Activated CD4-positive, alpha-beta T cell treated with anti-CD3 and anti-CD28 coated beads for 24 hours (primary cell): ENCODE measurements around the gene MRPS27.

Experiments
- DNase-seq, 2 donors: peaks; one replicate each; pipeline ENCODE4 v3.0.0-alpha.2; 2020; ENCODE audit warnings: low read depth in 2 of 2

The MRPS27 gene

DNA sequence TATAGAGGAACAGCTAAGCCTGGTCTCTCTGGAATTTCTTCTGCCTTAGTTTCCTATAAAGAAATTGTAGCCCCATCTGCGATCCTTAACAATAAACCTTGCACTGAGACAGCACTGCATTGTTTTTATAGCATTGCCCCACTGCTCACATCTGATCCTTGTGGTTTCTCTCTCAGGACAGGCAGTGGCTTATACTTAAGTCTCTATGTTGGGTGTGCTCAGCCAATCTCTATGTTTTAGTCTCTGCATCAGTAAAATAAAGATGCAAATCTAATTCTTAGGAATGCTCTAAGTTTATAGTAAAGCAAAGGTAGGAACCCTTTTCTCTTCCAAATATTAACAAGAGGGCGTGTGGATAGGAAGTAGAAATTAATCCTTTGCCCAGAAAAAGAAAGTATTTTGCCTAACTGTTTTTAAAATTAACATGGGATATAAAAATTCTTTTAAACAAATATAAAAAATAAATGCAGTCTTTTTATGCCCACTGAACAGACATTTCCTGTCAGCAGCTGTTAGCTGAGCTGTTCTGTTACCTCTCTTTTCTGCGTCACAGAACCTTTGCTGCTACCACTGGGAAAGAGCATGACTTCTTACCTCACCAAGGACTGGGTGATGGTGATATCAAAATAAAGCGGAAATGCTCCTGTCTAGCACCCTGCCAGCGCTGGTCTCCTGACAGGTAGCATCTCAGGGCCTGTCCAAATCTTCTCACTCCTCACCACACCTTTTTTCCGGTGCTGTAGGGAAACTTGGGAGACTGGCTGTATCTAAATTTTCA lies 29.5 kb downstream of the MRPS27 start:
- no peak for DNase-seq

GRCh38 chr5:72288924-72289323 lies 31.1 kb downstream of the MRPS27 start:
- DNase-seq: no peak

GRCh38 chr5:72286798-72287197 lies 33.2 kb downstream of the MRPS27 start:
- no peak for DNase-seq

DNA sequence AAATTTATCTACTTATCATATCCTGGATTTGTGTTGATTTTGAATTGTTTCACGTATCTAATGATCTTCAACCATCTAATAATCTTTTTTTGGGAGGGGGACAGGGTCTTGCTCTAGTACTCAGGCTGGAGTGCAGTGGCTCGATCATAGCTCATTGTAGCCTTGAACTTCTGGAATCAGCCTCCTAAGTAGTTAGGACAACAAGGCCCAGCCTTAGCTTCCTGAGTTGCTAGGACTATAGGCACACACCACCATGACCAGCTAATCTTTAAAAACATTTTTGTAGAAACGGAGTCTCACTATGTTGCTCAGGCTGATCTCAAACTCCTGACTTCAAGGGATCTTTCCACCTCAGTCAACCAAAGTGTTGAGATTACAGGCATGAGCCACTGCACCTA lies 34.6 kb downstream of the MRPS27 start:
- DNase-seq: no peak

GRCh38 chr5:72284559-72285423 lies 35.2 kb downstream of the MRPS27 start:
- no peak for DNase-seq

DNA sequence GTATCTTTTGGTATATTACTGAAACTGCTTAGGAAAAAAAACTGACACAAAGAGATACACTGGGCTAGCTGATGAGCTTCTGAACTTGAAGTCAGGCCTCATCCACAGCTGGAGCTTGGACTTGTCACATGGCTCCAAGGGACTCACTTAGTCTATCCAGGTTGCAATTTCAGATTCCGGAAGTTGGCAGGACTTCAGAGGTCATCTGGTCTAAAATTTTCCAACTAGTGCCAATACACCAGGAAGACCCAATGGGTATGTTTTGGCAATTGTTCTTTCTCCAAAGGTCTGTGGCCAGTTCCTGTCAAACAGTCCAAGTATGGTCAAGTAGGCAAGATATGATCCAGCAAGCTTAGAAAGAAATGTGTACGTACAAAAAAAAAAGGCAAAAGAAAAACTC lies 36.7 kb downstream of the MRPS27 start:
- DNase-seq: no peak

- no peak for DNase-seq
Measured at GRCh38 chr5:72282878-72283277, 37.2 kb downstream of the MRPS27 start.

DNA sequence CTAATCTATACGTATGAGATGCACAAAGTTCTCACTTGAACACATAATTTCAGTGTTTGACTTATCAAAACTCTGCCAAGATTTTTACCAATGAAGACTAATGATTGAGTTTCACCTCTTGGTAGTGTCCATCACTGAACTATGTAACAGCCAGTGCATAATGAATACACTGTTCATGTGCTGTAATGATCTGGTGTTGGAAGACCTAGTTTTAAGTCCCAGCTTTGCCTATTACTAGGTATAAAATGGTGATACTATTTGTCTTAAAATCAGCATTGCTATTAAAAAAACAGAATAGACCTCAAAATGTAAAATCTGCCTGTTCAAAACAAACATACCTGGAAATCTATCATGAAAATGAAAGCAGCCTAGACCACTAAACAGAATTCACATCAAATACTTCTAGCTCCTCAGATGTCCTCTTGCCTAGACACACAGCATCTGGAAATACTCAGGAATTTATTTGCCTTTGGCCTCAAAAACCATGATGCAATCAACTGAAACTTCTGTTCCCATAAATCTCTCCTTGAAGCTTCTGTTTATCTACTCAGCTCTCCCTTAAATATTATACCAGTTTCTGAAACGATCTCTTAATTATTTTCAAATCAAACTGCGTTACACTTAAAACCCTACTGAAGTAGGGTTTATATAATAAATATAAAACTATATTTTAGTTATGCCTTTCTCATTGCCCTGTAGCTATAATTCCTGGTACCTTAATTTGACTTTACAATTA lies 38.1 kb downstream of the MRPS27 start:
- DNase-seq: no peak

DNA sequence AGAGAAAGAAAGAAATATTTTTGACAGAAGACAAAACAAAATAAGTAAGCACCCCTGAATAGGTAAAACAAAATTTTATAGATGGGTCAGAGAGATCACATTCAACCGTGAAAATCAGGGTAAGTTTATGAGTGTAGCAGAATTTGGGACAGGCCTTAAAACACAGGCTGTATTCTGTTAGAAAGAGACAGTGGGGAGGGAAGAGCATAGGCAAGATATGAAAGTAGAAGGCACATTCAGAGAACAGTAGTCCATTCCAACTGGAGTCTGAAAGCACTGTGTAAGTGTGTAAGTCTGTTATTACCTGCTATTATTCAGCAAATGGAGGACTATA lies 38.6 kb downstream of the MRPS27 start:
- DNase-seq: no peak

- DNase-seq: no peak
Measured at GRCh38 chr5:72280581-72281069, 39.4 kb downstream of the MRPS27 start.

- DNase-seq: no peak
Measured at GRCh38 chr5:72276219-72276752, 43.8 kb downstream of the MRPS27 start.

DNA sequence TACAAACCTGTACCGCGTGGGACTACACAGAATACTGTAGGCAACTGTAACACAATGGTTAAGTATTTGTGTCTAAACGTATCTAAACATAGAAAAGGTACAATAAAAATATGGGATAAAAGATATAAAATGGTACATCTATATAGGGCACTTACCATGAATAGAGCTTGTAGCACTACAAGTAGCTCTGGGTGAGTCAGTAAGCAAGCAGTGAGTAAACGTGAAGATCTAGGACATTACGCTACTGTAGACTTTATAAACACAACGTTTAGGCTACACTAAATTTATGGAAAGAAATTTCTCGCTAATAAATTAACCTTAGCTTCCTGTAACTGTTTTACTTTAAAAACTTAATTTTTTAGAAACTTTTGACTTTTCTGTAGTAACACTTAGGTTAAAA lies 46.5 kb downstream of the MRPS27 start:
- no peak for DNase-seq

GRCh38 chr5:72272398-72272797 lies 47.6 kb downstream of the MRPS27 start:
- DNase-seq: no peak

- no peak for DNase-seq
Measured at GRCh38 chr5:72271702-72272101, 48.3 kb downstream of the MRPS27 start.

- DNase-seq: no peak
Measured at GRCh38 chr5:72270037-72270436, 50.0 kb downstream of the MRPS27 start.

GRCh38 chr5:72269411-72269780 lies 50.6 kb downstream of the MRPS27 start:
- DNase-seq: no peak

DNA sequence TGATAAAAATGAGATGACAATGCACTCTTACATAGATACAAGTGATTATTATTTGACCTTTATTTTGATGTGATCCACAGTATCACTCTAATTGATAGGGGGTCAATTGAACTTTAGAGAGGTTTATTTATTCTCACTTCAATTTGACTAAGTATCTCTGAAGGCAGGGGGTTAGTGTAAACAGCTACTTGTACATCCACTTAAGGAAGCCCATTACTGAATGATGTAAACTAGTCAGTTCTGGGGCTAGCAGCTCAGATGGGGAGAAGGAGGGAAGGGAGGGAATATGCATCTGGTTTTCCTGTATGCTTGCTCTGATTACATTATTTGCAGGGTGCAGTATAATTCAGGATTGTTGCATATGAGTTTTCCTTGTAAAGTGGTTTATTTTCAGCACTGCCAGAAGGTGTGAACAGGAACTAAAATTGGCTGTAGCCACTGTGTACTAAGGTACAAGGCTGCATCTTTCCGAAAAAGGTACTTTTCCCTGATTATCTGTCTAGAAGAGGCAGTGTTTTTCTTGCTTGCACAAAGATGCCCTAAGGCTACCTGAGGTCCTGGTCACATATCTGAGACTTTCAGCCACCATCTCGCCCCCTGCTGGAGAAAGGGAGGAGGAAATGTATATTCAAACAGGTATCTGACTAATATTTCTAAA lies 51.2 kb downstream of the MRPS27 start:
- peak; percentile 19 to 35 for DNase-seq

DNA sequence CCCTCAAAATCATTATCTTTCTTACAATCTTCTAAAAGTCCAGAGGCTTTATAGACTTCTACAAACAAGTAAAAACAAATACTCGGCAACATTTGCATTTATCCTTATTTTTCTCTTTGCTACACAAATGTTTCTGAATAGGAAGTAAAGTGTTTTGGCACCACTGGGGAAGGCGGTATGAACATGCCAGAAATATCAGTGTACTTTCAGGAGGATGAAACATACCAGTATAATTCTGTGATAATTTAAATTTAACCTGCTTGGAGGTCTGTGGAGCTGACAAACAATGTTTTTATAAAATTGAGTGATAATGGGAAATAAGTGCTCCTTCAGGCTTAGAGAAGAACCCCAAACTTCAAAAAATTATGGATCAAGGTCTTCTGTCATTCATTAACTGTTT lies 51.8 kb downstream of the MRPS27 start:
- DNase-seq: no peak

GRCh38 chr5:72267685-72268084 lies 52.4 kb downstream of the MRPS27 start:
- no peak for DNase-seq

DNA sequence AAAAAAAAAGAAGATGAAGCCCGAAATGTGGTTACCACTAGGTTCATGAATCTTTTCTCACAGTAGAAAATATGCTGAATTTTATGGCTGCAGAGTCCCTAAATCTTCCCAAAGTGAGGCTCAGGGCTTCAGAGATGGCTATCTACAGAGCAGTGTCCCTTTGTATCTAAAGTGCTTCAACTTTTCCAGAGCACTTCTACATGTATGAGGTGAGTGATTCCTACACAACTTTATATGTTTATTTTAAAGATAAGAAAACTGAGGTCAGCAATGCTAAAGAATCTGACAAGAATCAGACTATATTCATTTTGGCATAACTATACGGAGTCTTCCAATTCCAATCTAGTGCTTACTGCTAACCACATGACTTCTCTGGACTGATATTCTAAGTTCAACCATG lies 53.2 kb downstream of the MRPS27 start:
- DNase-seq: no peak

DNA sequence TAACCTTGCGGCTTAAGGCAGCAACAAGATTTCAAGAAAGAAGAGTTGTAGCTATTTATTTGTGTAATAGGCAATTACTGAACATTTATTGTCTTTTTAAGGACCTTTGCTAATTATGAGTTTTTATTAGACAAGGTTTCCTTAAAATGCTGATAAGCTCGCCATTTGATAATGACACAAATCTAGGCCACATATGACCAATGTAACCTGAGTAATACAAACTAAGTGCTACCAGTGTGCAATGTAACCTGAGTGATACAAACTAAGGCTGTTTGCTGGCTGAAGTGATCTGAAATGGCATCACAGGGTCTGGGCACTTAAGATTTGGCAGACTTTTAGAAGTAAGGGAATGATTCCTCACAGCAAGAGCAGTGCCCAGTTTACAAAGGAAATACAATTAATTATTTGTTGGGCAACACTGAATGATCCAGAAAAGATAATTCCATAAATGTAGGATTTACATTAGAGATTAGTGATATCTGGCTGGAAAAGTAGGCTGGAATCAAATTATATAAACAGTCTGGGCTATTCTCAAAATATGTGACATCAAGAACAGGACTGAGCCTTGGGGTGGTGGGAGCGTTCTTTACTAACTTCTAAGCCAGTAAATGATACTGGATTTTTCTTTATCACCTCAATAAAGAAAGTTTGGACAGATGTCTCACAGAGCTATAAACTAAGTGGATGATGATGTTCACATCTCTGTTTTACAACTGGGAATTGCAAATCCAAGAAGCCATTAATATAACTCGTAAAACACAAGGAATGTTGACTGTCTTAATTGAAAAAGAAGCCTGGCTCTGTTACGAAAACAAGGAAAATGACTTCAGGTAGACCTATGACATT lies 54.8 kb downstream of the MRPS27 start:
- DNase-seq: no peak
